ENCODE data around the gene TCERG1.

DNA sequence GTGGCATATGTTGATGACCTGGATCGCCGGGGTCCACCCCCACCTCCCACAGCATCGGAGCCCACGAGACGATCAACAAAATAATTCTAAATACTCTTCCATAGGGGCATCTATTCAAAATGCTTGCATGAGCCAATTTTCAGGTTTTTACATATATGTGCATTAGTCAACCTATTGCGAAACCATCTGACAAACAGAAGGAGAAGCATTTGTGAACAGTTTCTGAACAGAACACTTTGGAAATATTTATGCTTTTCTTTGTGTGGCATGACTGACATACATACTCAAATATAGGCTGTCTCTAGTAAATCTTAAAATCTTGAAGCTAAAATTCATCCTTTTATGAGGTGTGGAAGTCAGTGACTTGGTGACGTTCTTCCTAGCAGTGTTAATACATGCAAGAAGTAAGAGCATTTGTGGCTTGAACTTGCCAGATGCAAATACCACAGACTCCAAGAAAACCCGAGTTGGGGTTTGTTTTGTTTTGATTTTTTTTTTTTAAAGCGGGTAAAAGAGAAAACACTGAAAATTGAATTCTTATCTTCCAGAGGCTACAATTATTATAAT, 63.5 kb downstream of the TCERG1 start:
- TF ChIP-seq, protein P1, sequence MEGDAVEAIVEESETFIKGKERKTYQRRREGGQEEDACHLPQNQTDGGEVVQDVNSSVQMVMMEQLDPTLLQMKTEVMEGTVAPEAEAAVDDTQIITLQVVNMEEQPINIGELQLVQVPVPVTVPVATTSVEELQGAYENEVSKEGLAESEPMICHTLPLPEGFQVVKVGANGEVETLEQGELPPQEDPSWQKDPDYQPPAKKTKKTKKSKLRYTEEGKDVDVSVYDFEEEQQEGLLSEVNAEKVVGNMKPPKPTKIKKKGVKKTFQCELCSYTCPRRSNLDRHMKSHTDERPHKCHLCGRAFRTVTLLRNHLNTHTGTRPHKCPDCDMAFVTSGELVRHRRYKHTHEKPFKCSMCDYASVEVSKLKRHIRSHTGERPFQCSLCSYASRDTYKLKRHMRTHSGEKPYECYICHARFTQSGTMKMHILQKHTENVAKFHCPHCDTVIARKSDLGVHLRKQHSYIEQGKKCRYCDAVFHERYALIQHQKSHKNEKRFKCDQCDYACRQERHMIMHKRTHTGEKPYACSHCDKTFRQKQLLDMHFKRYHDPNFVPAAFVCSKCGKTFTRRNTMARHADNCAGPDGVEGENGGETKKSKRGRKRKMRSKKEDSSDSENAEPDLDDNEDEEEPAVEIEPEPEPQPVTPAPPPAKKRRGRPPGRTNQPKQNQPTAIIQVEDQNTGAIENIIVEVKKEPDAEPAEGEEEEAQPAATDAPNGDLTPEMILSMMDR (IDR thresholded peaks at IDR 0.05 in 2 of 3, conservative IDR thresholded peaks at IDR 0.05 in 1 of 3; ENCODE audit: borderline replicate concordance in 1 of 3, insufficient read depth in 1 of 3, low read depth in 2 of 3, low read length in 2 of 3) = no peak
- TF ChIP-seq POLR2A (IDR thresholded peaks at IDR 0.05; ENCODE audit: borderline replicate concordance, extremely low read depth, insufficient read depth, insufficient read length) = no peak
- TF ChIP-seq EZH2 (IDR thresholded peaks at IDR 0.05) = no peak

Measured in HCT116 (cell line).